HEK293 (cell line): ENCODE measurements around the gene MDN1.

Experiments used
- ATF2 ChIP-seq: fragments of 450-650 bp; formaldehyde crosslinking; IDR thresholded peaks from 2 replicates; pipeline ENCODE4 v1.5.1; 2016; ENCODE audit warnings: missing biosample characterization, missing genetic modification characterization, low read depth
- CTCF ChIP-seq: fragments of 450-650 bp; formaldehyde crosslinking; IDR thresholded peaks from 2 replicates; pipeline ENCODE4 v1.5.1; 2016; ENCODE audit warnings: missing biosample characterization, missing genetic modification characterization
- GLI2 ChIP-seq: fragments of 450-650 bp; formaldehyde crosslinking; IDR thresholded peaks from 2 replicates; pipeline ENCODE4; 2017; ENCODE audit warnings: missing biosample characterization, missing genetic modification characterization, low read depth, borderline replicate concordance
- YY1 ChIP-seq: fragments of 450-650 bp; formaldehyde crosslinking; IDR thresholded peaks from 2 replicates; pipeline ENCODE4 v1.5.1; 2018; ENCODE audit warnings: missing biosample characterization, missing genetic modification characterization
- ZNF121 ChIP-seq: fragments of 450-650 bp; formaldehyde crosslinking; IDR thresholded peaks from 2 replicates; pipeline ENCODE4 v1.5.1; 2016; ENCODE audit warnings: missing biosample characterization, missing genetic modification characterization
- ZNF529 ChIP-seq: fragments of 450-650 bp; formaldehyde crosslinking; IDR thresholded peaks from 2 replicates; pipeline ENCODE4 v1.5.1; 2017; ENCODE audit warnings: missing genetic modification characterization, missing biosample characterization; ENCODE audit not compliant: insufficient replicate concordance
- ZNF549 ChIP-seq: fragments of 450-650 bp; IDR thresholded peaks from 2 replicates; pipeline ENCODE4 v1.5.1; 2018; ENCODE audit warnings: missing biosample characterization, missing genetic modification characterization, mild to moderate bottlenecking, inconsistent platforms, moderate library complexity
- ZNF701 ChIP-seq: fragments of 450-650 bp; formaldehyde crosslinking; IDR thresholded peaks from 2 replicates; pipeline ENCODE4 v1.5.1; 2016; ENCODE audit warnings: missing biosample characterization, missing genetic modification characterization

DNA sequence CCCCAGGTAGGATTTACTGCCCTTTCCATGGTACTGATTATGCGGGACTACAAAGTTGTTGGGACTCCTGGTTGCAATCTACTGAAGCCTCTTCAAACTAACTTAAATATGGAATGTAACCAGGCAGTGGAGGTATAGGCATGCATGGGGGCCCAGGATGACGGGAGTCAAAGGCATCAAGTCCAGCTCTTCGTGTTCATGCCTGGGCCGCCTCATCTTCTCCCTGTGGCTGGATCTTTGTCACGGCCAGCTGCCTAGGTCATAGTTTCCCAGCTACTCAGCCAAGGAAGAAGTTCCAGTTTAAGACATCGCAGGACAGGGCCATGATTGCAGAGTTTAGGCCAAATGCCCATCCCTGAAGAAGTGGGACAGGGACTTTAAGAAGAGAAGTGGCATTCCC, 201.6 kb downstream of the MDN1 start:
- no peak for TF ChIP-seq ZNF121 (tag by site-specific recombination)
- TF ChIP-seq GLI2, result no peak
- TF ChIP-seq ZNF701 (tag by site-specific recombination), result no peak
- no peak for TF ChIP-seq CTCF
- TF ChIP-seq ZNF529 (tag by site-specific recombination), result no peak
- no peak for TF ChIP-seq ZNF549 (tag by site-specific recombination)
- no peak for TF ChIP-seq YY1 (tag by site-specific recombination)
- no peak for TF ChIP-seq ATF2 (tag by site-specific recombination)
